Measurements from ENCODE around the gene GBGT1. TPM values are rescaled to one million over a fixed set of nuclear protein-coding genes. Genes with fewer than 3 reads are reported as not detected.
A peak's percentile ranks its signal among the peaks of the same experiment; 100 is the strongest.

Gene GBGT1
- total RNA-seq, 1 donor: 3.3 TPM

GRCh38 chr9:133184971-133185370 lies 21.3 kb upstream of the GBGT1 start:
- Histone ChIP-seq H3K4me1 (ENCODE audit: insufficient read depth, low read length) (no peaks in the 10 kb centered on the region), H2AFZ (ENCODE audit: low read length) (no peak overlapping the region), H3K9me3 (ENCODE audit: low read depth, low read length) (no peaks in the 10 kb centered on the region), H3K4me2 (ENCODE audit: insufficient read depth, low read length) (no peak overlapping the region), H3K27me3 (ENCODE audit: insufficient read depth, low read length) (peaks cover 24% of the 10 kb centered on the region), H3K36me3 (ENCODE audit: insufficient read depth, low read length) (no peaks in the 10 kb centered on the region), H3K4me3 (ENCODE audit: insufficient read depth, low read length) (no peak overlapping the region), H4K20me1 (ENCODE audit: insufficient read depth, low read length) (no peaks in the 10 kb centered on the region), H3K27ac (ENCODE audit: low read depth, low read length) (no peak overlapping the region), H3K79me2 (ENCODE audit: insufficient read depth, low read length) (no peaks in the 10 kb centered on the region)
- peak; percentile 64 for TF ChIP-seq CTCF (IDR thresholded peaks at IDR 0.05; ENCODE audit: extremely low read depth, low read depth, low read length)
- DNase-seq (ENCODE audit: insufficient read length, low spot score, missing footprints): peak; percentile 94

- peaks cover 24% of the 10 kb centered on the region for H3K27me3 ChIP-seq (ENCODE audit: insufficient read depth, low read length)
- no peak overlapping the region for H3K4me3 ChIP-seq (ENCODE audit: insufficient read depth, low read length)
- H3K27ac ChIP-seq (ENCODE audit: low read depth, low read length): no peak overlapping the region
- TF ChIP-seq CTCF (IDR thresholded peaks at IDR 0.05; ENCODE audit: extremely low read depth, low read depth, low read length): no peak
- H3K4me2 ChIP-seq (ENCODE audit: insufficient read depth, low read length): no peak overlapping the region
- no peak overlapping the region for H2AFZ ChIP-seq (ENCODE audit: low read length)
- H3K79me2 ChIP-seq (ENCODE audit: insufficient read depth, low read length): no peaks in the 10 kb centered on the region
- no peaks in the 10 kb centered on the region for H3K9me3 ChIP-seq (ENCODE audit: low read depth, low read length)
- H3K36me3 ChIP-seq (ENCODE audit: insufficient read depth, low read length): no peaks in the 10 kb centered on the region
- peak; percentile 67 for DNase-seq (ENCODE audit: insufficient read length, low spot score, missing footprints)
- no peaks in the 10 kb centered on the region for H3K4me1 ChIP-seq (ENCODE audit: insufficient read depth, low read length)
- no peaks in the 10 kb centered on the region for H4K20me1 ChIP-seq (ENCODE audit: insufficient read depth, low read length)
Measured at GRCh38 chr9:133182151-133182550, 18.4 kb upstream of the GBGT1 start.

- no peaks in the 10 kb centered on the region for H3K79me2 ChIP-seq (ENCODE audit: insufficient read depth, low read length)
- no peaks in the 10 kb centered on the region for H3K36me3 ChIP-seq (ENCODE audit: insufficient read depth, low read length)
- H3K27me3 ChIP-seq (ENCODE audit: insufficient read depth, low read length): peaks cover 20% of the 10 kb centered on the region
- H2AFZ ChIP-seq (ENCODE audit: low read length): no peak overlapping the region
- no peak for DNase-seq (ENCODE audit: insufficient read length, low spot score, missing footprints)
- no peak overlapping the region for H3K4me2 ChIP-seq (ENCODE audit: insufficient read depth, low read length)
- no peaks in the 10 kb centered on the region for H3K9me3 ChIP-seq (ENCODE audit: low read depth, low read length)
- no peaks in the 10 kb centered on the region for H4K20me1 ChIP-seq (ENCODE audit: insufficient read depth, low read length)
- H3K27ac ChIP-seq (ENCODE audit: low read depth, low read length): no peak overlapping the region
- no peak for TF ChIP-seq CTCF (IDR thresholded peaks at IDR 0.05; ENCODE audit: extremely low read depth, low read depth, low read length)
- H3K4me1 ChIP-seq (ENCODE audit: insufficient read depth, low read length): no peaks in the 10 kb centered on the region
- no peak overlapping the region for H3K4me3 ChIP-seq (ENCODE audit: insufficient read depth, low read length)
Measured at GRCh38 chr9:133181561-133181960, 17.8 kb upstream of the GBGT1 start.

- DNase-seq (ENCODE audit: insufficient read length, low spot score, missing footprints): no peak
- Histone ChIP-seq H3K79me2 (ENCODE audit: insufficient read depth, low read length) (no peaks in the 10 kb centered on the region), H3K9me3 (ENCODE audit: low read depth, low read length) (no peaks in the 10 kb centered on the region), H3K27me3 (ENCODE audit: insufficient read depth, low read length) (peaks cover 25% of the 10 kb centered on the region), H4K20me1 (ENCODE audit: insufficient read depth, low read length) (no peaks in the 10 kb centered on the region), H3K36me3 (ENCODE audit: insufficient read depth, low read length) (no peaks in the 10 kb centered on the region), H3K27ac (ENCODE audit: low read depth, low read length) (no peak overlapping the region), H3K4me3 (ENCODE audit: insufficient read depth, low read length) (no peak overlapping the region), H3K4me2 (ENCODE audit: insufficient read depth, low read length) (no peak overlapping the region), H3K4me1 (ENCODE audit: insufficient read depth, low read length) (no peaks in the 10 kb centered on the region), H2AFZ (ENCODE audit: low read length) (no peak overlapping the region)
- TF ChIP-seq CTCF (IDR thresholded peaks at IDR 0.05; ENCODE audit: extremely low read depth, low read depth, low read length): no peak
Measured at GRCh38 chr9:133180953-133181352, 17.2 kb upstream of the GBGT1 start.
